COLO668 (cell line): Measurements from ENCODE around the gene GPR52.
"Not testable (repeated sequence)": the region's sequence is repeated elsewhere in the genome, so short reads cannot be mapped to it uniquely, and the experiment has no call there.

Source experiments
- DNase-seq: peaks from one replicate; lab custom pipeline; 2025; ENCODE audit not compliant: unreplicated experiment; lab: John Stamatoyannopoulos, UW

The GPR52 gene

GRCh38 chr1:174447866-174448530 lies at the start of gene GPR52:
Gene GPR52, plus strand, starts transcription at chr1:174447964. Its CDS starts 148 bp downstream, at chr1:174448112.
- DNase-seq, result no peak

GRCh38 chr1:174398246-174398645 lies 49.5 kb upstream of the GPR52 start:
- DNase-seq, result no peak

- no peak for DNase-seq
These were observed 48.6 kb upstream of the GPR52 start for GRCh38 chr1:174399211-174399610.

GRCh38 chr1:174401075-174401474 lies 46.7 kb upstream of the GPR52 start:
- DNase-seq, result no peak

GRCh38 chr1:174405219-174405618 lies 42.5 kb upstream of the GPR52 start:
- DNase-seq, result no peak

- DNase-seq, result no peak
These were observed 41.3 kb upstream of the GPR52 start for GRCh38 chr1:174406421-174406820.

GRCh38 chr1:174407665-174408064 lies 40.1 kb upstream of the GPR52 start:
- no peak for DNase-seq

- DNase-seq, result no peak
These were observed 39.6 kb upstream of the GPR52 start for GRCh38 chr1:174408146-174408545.

- not testable (repeated sequence) for DNase-seq
These were observed 38.0 kb upstream of the GPR52 start for GRCh38 chr1:174409801-174410200.

- no peak for DNase-seq
These were observed 34.1 kb upstream of the GPR52 start for GRCh38 chr1:174413632-174414031.

GRCh38 chr1:174414203-174414602 lies 33.6 kb upstream of the GPR52 start:
- DNase-seq, result no peak

- DNase-seq, result no peak
These were observed 32.3 kb upstream of the GPR52 start for GRCh38 chr1:174415506-174415905.

GRCh38 chr1:174417921-174418320 lies 29.8 kb upstream of the GPR52 start:
- DNase-seq, result no peak

GRCh38 chr1:174425121-174425520 lies 22.6 kb upstream of the GPR52 start:
- no peak for DNase-seq

GRCh38 chr1:174426153-174426552 lies 21.6 kb upstream of the GPR52 start:
- DNase-seq, result no peak

GRCh38 chr1:174428033-174428432 lies 19.7 kb upstream of the GPR52 start:
- DNase-seq, result no peak

- DNase-seq, result no peak
These were observed 19.0 kb upstream of the GPR52 start for GRCh38 chr1:174428739-174429138.

- no peak for DNase-seq
These were observed 14.3 kb upstream of the GPR52 start for GRCh38 chr1:174433451-174433850.

GRCh38 chr1:174445351-174445750 lies 2.4 kb upstream of the GPR52 start:
- DNase-seq, result no peak

- no peak for DNase-seq
These were observed 1.9 kb upstream of the GPR52 start for GRCh38 chr1:174445817-174446216.

- no peak for DNase-seq
These were observed 743 bp downstream of the GPR52 start for GRCh38 chr1:174448531-174448883.

GRCh38 chr1:174448974-174449373 lies 1.2 kb downstream of the GPR52 start:
- DNase-seq, result no peak

- DNase-seq, result no peak
These were observed 3.6 kb downstream of the GPR52 start for GRCh38 chr1:174451408-174451807.
